HS-27A (cell line): ENCODE data around the gene RMRP.

Experiments used
- DNase-seq: peaks from one replicate; pipeline ENCODE4 v3.0.0-alpha.2; 2012; ENCODE audit warnings: low read depth, missing footprints

The RMRP gene

GRCh38 chr9:35609820-35610163 is 48.0 kb downstream of the RMRP start:
- no peak for DNase-seq

GRCh38 chr9:35609001-35609819 is 48.6 kb downstream of the RMRP start:
- no peak for DNase-seq

GRCh38 chr9:35608221-35608620 is 49.6 kb downstream of the RMRP start:
- DNase-seq, result no peak
